HG02763 (cell line): ENCODE measurements around the gene NKG7.

Experiments
- ATAC-seq: cut with Tn5 transposase; IDR thresholded peaks from one replicate; pipeline ENCODE4 v1.9.1; 2021; ENCODE audit warnings: mild to moderate bottlenecking, moderate library complexity; ENCODE audit not compliant: unreplicated experiment

The NKG7 gene

GRCh38 chr19:51391073-51391611 lies 18.7 kb upstream of the NKG7 start:
- ATAC-seq: no peak

GRCh38 chr19:51389143-51389542 lies 16.7 kb upstream of the NKG7 start:
- no peak for ATAC-seq

GRCh38 chr19:51387924-51388389 lies 15.5 kb upstream of the NKG7 start, which contains the start of gene LIM2:
Gene LIM2 (minus strand): TSS chr19:51387974. CDS start chr19:51387443, 531 bp downstream.
- no peak for ATAC-seq

GRCh38 chr19:51386882-51387520 lies 14.5 kb upstream of the NKG7 start:
- ATAC-seq: no peak

- no peak for ATAC-seq
Observed at GRCh38 chr19:51382004-51382403, 9.6 kb upstream of the NKG7 start.

- ATAC-seq: no peak
Observed at GRCh38 chr19:51380379-51380778, 7.9 kb upstream of the NKG7 start.

GRCh38 chr19:51377422-51377821 lies 5.0 kb upstream of the NKG7 start:
- no peak for ATAC-seq

- ATAC-seq: no peak
Observed at GRCh38 chr19:51375504-51376221, 3.2 kb upstream of the NKG7 start.

GRCh38 chr19:51372021-51372648 lies 319 bp downstream of the NKG7 start:
- ATAC-seq: no peak

GRCh38 chr19:51371186-51371690 lies 1.2 kb downstream of the NKG7 start:
- ATAC-seq: no peak

GRCh38 chr19:51370230-51370629 lies 2.2 kb downstream of the NKG7 start:
- ATAC-seq: no peak

GRCh38 chr19:51368366-51369282 lies 3.8 kb downstream of the NKG7 start, which contains the start of gene CLDND2:
Gene CLDND2 (minus strand): TSS chr19:51369003. CDS start chr19:51368577, 426 bp downstream.
- no peak for ATAC-seq

GRCh38 chr19:51367565-51368365 lies 4.7 kb downstream of the NKG7 start:
- peak; percentile 70 for ATAC-seq

- peak; percentile 4 for ATAC-seq
Observed at GRCh38 chr19:51367255-51367564, 5.2 kb downstream of the NKG7 start.

GRCh38 chr19:51366389-51367254 lies 5.8 kb downstream of the NKG7 start:
- ATAC-seq: peak; percentile 58

- ATAC-seq: no peak
Observed at GRCh38 chr19:51365965-51366388, 6.5 kb downstream of the NKG7 start, which contains the start of gene ETFB. Gene ETFB (minus strand): TSS chr19:51366388. CDS start chr19:51366326, 62 bp downstream.

GRCh38 chr19:51365211-51365964 lies 7.1 kb downstream of the NKG7 start:
- ATAC-seq: no peak
